Endometrial microvascular endothelial cells (primary cell): ENCODE measurements around the gene SRMS. TPM values are rescaled to one million over a fixed set of nuclear protein-coding genes. Genes with fewer than 3 reads are reported as not detected.

Experiments used
- in situ Hi-C: cut with HindIII; loops from 2 replicates; pipeline ENCODE4 v1.10.0; 2017; ENCODE audit warnings: low sequenced_read_pairs, low pct_unique_long_range_greater_than_20kb; ENCODE audit errors: inconsistent ontology term
- total RNA-seq: library from RNA; depleted of rRNA; stranded (reverse); fragments of >200 nt; gene quantifications from one replicate; pipeline ENCODE4 v1.2.3, GENCODE V29; 2015; ENCODE audit errors: inconsistent ontology term

Gene SRMS
- total RNA-seq, 1 donor from 2014 or later: not detected

GRCh38 chr20:63531686-63532448, 15.7 kb downstream of the SRMS start:
- in situ Hi-C loops: no loop called here

GRCh38 chr20:63530788-63531160, 16.8 kb downstream of the SRMS start:
- in situ Hi-C loops: no loop called here

GRCh38 chr20:63529861-63530787, 17.4 kb downstream of the SRMS start:
- in situ Hi-C loops: no loop called here

GRCh38 chr20:63529180-63529860, 18.2 kb downstream of the SRMS start:
- in situ Hi-C loops: no loop called here

- in situ Hi-C loops: no loop called here
These were observed 20.4 kb downstream of the SRMS start for GRCh38 chr20:63527184-63527583.

- in situ Hi-C loops: no loop called here
These were observed 21.6 kb downstream of the SRMS start for GRCh38 chr20:63525971-63526370.

- in situ Hi-C loops: no loop called here
These were observed 22.4 kb downstream of the SRMS start for GRCh38 chr20:63525185-63525584.

GRCh38 chr20:63522981-63523611, 24.5 kb downstream of the SRMS start:
- in situ Hi-C loops: no loop called here

GRCh38 chr20:63522091-63522868, 25.3 kb downstream of the SRMS start:
- in situ Hi-C loops: no loop called here

GRCh38 chr20:63521602-63522001, 25.9 kb downstream of the SRMS start:
- in situ Hi-C loops: no loop called here

GRCh38 chr20:63520934-63521601, 26.5 kb downstream of the SRMS start:
- in situ Hi-C loops: no loop called here

- in situ Hi-C loops: no loop called here
These were observed 27.0 kb downstream of the SRMS start, which contains the start of gene PPDPF for GRCh38 chr20:63520504-63520933. Gene PPDPF (plus strand): TSS chr20:63520765. CDS start chr20:63521309, 544 bp downstream.

- in situ Hi-C loops: no loop called here
These were observed 27.7 kb downstream of the SRMS start for GRCh38 chr20:63519668-63520503.

GRCh38 chr20:63518946-63519667, 28.4 kb downstream of the SRMS start:
- in situ Hi-C loops: no loop called here

GRCh38 chr20:63518351-63518861, 29.1 kb downstream of the SRMS start:
- in situ Hi-C loops: no loop called here
